T-helper 2 cell treated with Interferon-gamma antibody and Interleukin-4, amounts not matched to agents 5 μg/mL and 100 μg/mL, for 36 hours (primary cell): ENCODE data around the gene JAK3.
A peak's percentile ranks its signal among the peaks of the same experiment; 100 is the strongest.
"Not testable (repeated sequence)": the region's sequence is repeated elsewhere in the genome, so short reads cannot be mapped to it uniquely, and the experiment has no call there.

Experiments used
- DNase-seq: peaks from one replicate; pipeline ENCODE4 v3.0.0; 2021; ENCODE audit warnings: low spot score
- H3K27ac Mint-ChIP-seq: one replicate; pipeline ENCODE4 v1.8.0; 2021; ENCODE audit warnings: mild to moderate bottlenecking, mixed read lengths
- H3K27me3 Mint-ChIP-seq: one replicate; pipeline ENCODE4 v1.8.0; 2021; ENCODE audit warnings: low read depth, mixed read lengths
- H3K36me3 Mint-ChIP-seq: one replicate; pipeline ENCODE4 v1.8.0; 2021; ENCODE audit warnings: low read depth, mixed read lengths
- H3K4me1 Mint-ChIP-seq: one replicate; pipeline ENCODE4 v1.8.0; 2021; ENCODE audit warnings: low read depth, mixed read lengths
- H3K4me3 Mint-ChIP-seq: one replicate; pipeline ENCODE4 v1.8.0; 2022; ENCODE audit warnings: mild to moderate bottlenecking, moderate library complexity, mixed read lengths
- H3K9me3 Mint-ChIP-seq: one replicate; pipeline ENCODE4 v1.8.0; 2021; ENCODE audit warnings: mixed read lengths

JAK3 gene

GRCh38 chr19:17794731-17795494 lies 52.9 kb downstream of the JAK3 start, which contains the start of gene B3GNT3:
Gene B3GNT3, plus strand, starts transcription at chr19:17795138. Its CDS starts 12,670 bp downstream, at chr19:17807808.
- Mint-ChIP-seq H3K27ac (no peak within 1 kb of the TSS), H3K4me1 (peaks cover 3% of the 10 kb centered on the region), H3K27me3 (peaks cover 21% of the 10 kb centered on the region)

GRCh38 chr19:17794412-17794730 lies 53.4 kb downstream of the JAK3 start:
- peaks cover 21% of the 10 kb centered on the region for H3K27me3 Mint-ChIP-seq
- no peak overlapping the region for H3K27ac Mint-ChIP-seq
- no peak overlapping the region for H3K4me3 Mint-ChIP-seq
- H3K4me1 Mint-ChIP-seq, result peaks cover 3% of the 10 kb centered on the region
- no peaks in the 10 kb centered on the region for H3K9me3 Mint-ChIP-seq
- no peaks in the 10 kb centered on the region for H3K36me3 Mint-ChIP-seq
- DNase-seq, result no peak

More at GRCh38 chr19:17794731-17795494, 52.9 kb downstream of the JAK3 start, which contains the start of gene B3GNT3:
- DNase-seq, result no peak
- no peak within 1 kb of the TSS for H3K4me3 Mint-ChIP-seq
- H3K36me3 Mint-ChIP-seq, result no peaks in the 10 kb centered on the region
- no peaks in the 10 kb centered on the region for H3K9me3 Mint-ChIP-seq

- no peak overlapping the region for H3K4me3 Mint-ChIP-seq
- no peak overlapping the region for H3K27ac Mint-ChIP-seq
- H3K36me3 Mint-ChIP-seq, result peaks cover 22% of the 10 kb centered on the region
- peaks cover 5% of the 10 kb centered on the region for H3K4me1 Mint-ChIP-seq
- DNase-seq, result no peak
- H3K27me3 Mint-ChIP-seq, result peaks cover 13% of the 10 kb centered on the region
- H3K9me3 Mint-ChIP-seq, result no peaks in the 10 kb centered on the region
These were observed 57.6 kb downstream of the JAK3 start for GRCh38 chr19:17790059-17790780.

GRCh38 chr19:17788632-17789031 lies 59.1 kb downstream of the JAK3 start:
- no peak for DNase-seq
- H3K9me3 Mint-ChIP-seq, result no peaks in the 10 kb centered on the region
- H3K27ac Mint-ChIP-seq, result no peak overlapping the region
- peaks cover 29% of the 10 kb centered on the region for H3K36me3 Mint-ChIP-seq
- H3K4me1 Mint-ChIP-seq, result peaks cover 8% of the 10 kb centered on the region
- peaks cover 1% of the 10 kb centered on the region for H3K27me3 Mint-ChIP-seq
- no peak overlapping the region for H3K4me3 Mint-ChIP-seq

DNA sequence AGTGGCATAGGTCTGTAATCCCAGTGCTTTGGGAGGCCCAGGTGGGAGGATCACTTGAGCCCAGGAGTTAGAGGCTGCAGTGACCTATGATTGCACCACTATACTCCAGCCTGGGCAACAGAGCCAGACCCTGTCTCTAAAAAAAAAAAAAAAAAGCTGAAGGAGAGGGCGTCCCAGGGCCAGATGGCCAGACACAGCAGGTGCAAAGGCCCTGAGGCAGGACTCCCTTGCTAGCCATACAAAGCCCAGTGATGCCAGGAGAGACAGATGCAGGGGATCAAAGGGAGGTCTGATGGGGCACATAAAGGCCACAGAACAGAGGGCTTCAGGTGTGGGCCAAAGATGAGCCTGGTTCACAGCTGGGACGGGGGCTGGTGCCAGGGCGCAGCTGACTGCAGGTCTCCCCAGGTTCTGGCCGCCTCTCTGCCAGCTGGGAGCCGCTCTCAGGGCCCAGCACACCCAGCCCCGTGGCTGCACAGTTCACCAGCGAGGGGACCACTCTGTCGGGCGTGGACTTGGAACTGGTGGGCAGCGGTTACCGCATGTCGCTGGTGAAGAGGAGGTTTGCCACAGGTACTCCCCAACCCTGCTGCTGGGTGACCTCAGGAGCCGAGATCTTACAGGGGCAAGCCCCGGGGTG lies 60.4 kb downstream of the JAK3 start:
- DNase-seq, result no peak
- H3K36me3 Mint-ChIP-seq, result peaks cover 31% of the 10 kb centered on the region
- H3K4me1 Mint-ChIP-seq, result peaks cover 8% of the 10 kb centered on the region
- no peak overlapping the region for H3K27ac Mint-ChIP-seq
- no peak overlapping the region for H3K4me3 Mint-ChIP-seq
- H3K27me3 Mint-ChIP-seq, result no peaks in the 10 kb centered on the region
- H3K9me3 Mint-ChIP-seq, result no peaks in the 10 kb centered on the region

- Mint-ChIP-seq H3K4me3 (no peak overlapping the region), H3K9me3 (no peaks in the 10 kb centered on the region), H3K36me3 (peaks cover 35% of the 10 kb centered on the region), H3K4me1 (peaks cover 5% of the 10 kb centered on the region), H3K27ac (no peak overlapping the region), H3K27me3 (no peaks in the 10 kb centered on the region)
- DNase-seq, result peak; percentile 49
These were observed 63.4 kb downstream of the JAK3 start for GRCh38 chr19:17784201-17785008.

DNA sequence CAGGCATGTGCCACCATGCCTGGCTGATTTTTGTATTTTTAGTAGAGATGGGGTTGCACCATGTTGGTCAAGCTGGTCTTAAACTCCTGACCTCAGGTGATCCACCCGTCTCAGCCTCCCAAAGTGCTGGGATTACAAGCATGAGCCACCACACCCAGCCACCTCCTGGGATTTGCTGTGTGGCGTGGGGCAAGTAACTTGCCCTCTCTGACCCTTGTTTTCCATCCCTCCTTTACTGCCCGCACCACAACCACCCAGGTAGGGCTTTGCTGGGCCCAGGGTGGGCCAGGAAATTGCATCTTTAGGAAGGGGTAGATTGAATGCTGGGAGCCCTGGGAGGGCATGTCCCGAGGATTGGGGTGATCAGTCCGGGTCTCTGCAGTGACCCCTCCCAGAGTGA lies 64.1 kb downstream of the JAK3 start:
- H3K9me3 Mint-ChIP-seq, H3K4me3 Mint-ChIP-seq, DNase-seq, H3K27ac Mint-ChIP-seq, H3K27me3 Mint-ChIP-seq, H3K4me1 Mint-ChIP-seq: not testable (repeated sequence)
- peaks cover 29% of the 10 kb centered on the region for H3K36me3 Mint-ChIP-seq

DNA sequence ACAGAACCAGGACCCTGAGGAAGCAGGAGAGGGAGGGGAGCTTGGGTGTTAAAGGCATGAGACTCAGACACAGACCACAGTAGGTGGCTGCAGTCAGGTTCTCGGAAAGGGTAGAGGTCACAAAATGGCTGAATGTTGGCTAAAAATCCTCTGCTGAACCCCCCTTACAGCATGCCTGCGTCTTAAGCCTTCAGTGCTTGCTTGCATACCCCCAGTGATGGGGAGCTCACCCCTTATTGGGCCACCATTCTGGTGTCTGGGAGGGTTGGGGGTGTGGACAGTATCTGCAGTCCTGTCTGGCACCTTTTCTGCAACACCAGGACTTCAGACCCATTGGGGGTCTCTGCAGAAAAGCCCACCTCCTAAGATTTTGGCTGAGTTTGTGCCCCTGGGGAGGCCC lies 67.0 kb downstream of the JAK3 start:
- no peak overlapping the region for H3K27ac Mint-ChIP-seq
- peaks cover 8% of the 10 kb centered on the region for H3K4me1 Mint-ChIP-seq
- no peaks in the 10 kb centered on the region for H3K27me3 Mint-ChIP-seq
- no peaks in the 10 kb centered on the region for H3K9me3 Mint-ChIP-seq
- no peak overlapping the region for H3K4me3 Mint-ChIP-seq
- peaks cover 26% of the 10 kb centered on the region for H3K36me3 Mint-ChIP-seq
- no peak for DNase-seq

DNA sequence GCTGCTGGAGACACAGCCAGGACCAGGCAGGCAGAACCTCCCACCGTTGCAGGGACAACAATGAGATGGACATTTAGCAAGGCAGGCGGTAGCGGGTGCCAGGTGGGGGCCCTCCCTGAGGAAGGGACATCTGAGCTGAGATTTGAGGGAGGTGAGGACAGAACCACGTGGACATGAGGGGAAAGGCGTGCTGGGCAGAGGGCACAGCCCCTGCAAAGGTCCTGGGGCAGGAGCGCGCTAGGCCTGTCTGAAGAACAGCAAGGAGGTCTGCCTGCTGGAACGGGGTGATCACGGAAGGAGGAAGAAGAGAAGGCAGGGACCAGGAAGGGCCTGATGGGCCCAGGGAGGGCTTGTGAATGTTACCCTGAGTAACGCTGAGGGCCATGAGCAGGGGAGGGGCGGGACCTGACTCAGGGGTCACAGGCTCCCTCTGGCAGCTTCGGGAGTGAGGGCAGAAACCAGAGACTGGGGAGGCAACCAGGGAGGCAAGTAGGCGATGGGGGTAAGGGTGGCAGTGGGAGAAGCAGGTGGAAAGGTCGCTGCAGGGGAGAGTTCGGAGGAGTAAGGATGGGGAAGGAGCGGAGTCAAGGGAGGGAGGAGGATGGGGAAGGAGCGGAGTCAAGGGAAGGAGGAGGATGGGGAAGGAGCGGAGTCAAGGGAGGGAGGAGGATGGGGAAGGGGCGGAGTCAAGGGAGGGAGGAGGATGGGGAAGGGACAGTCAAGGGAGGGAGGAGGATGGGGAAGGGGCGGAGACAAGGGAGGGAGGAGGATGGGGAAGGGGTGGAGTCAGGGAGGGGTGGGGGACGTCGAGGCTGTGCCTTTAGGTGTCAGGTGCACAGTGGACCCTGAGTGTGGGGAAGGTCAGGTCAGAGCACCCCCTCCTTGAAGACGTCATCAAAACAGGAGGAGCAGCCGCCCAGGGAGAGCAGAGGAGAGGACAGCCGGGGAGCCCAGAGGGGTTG lies 68.5 kb downstream of the JAK3 start:
- H3K27me3 Mint-ChIP-seq, result no peaks in the 10 kb centered on the region
- H3K4me3 Mint-ChIP-seq, result no peak overlapping the region
- peaks cover 30% of the 10 kb centered on the region for H3K36me3 Mint-ChIP-seq
- H3K27ac Mint-ChIP-seq, result peak overlapping the region; percentile 23
- no peak for DNase-seq
- no peaks in the 10 kb centered on the region for H3K9me3 Mint-ChIP-seq
- H3K4me1 Mint-ChIP-seq, result peaks cover 9% of the 10 kb centered on the region

DNA sequence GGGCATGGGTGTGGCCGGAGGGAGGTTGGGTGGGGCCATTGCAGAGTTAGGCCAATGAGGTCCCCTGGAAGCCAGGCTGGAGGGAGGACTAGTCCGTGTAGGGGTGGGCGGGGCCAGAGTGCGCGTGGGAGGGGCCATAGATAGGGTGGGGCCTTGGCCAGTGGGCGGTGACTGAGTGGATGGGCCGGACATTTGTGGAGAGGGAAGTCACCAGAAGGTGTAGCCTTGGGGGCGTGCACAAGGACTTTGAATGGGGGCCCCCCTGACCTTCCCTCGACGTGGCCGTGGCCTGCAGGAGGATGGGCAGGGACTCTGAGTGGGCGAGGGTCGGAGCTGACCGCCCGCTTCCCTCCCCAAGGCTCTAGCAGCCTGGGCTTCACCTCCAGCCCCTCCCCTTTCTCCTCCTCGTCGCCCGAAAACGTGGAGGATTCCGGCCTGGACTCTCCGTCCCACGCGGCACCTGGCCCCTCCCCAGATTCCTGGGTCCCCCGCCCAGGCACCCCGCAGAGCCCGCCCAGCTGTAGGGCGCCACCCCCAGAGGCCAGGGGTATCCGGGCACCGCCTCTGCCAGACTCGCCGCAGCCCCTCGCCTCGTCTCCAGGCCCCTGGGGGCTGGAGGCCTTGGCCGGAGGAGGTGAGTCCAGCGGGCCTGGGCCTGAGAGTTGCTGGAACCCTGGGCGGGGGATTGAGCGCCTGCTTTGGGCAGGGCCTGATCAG lies 69.4 kb downstream of the JAK3 start:
- Mint-ChIP-seq H3K4me3 (no peak overlapping the region), H3K27me3 (no peaks in the 10 kb centered on the region), H3K4me1 (peaks cover 8% of the 10 kb centered on the region), H3K9me3 (no peaks in the 10 kb centered on the region), H3K27ac (no peak overlapping the region), H3K36me3 (peaks cover 30% of the 10 kb centered on the region)
- DNase-seq, result peak; percentile 15

- H3K36me3 Mint-ChIP-seq, result peaks cover 36% of the 10 kb centered on the region
- not testable (repeated sequence) for H3K4me1 Mint-ChIP-seq, H3K4me3 Mint-ChIP-seq, H3K27me3 Mint-ChIP-seq, H3K27ac Mint-ChIP-seq, H3K9me3 Mint-ChIP-seq, DNase-seq
These were observed 69.9 kb downstream of the JAK3 start for GRCh38 chr19:17777840-17778239.

DNA sequence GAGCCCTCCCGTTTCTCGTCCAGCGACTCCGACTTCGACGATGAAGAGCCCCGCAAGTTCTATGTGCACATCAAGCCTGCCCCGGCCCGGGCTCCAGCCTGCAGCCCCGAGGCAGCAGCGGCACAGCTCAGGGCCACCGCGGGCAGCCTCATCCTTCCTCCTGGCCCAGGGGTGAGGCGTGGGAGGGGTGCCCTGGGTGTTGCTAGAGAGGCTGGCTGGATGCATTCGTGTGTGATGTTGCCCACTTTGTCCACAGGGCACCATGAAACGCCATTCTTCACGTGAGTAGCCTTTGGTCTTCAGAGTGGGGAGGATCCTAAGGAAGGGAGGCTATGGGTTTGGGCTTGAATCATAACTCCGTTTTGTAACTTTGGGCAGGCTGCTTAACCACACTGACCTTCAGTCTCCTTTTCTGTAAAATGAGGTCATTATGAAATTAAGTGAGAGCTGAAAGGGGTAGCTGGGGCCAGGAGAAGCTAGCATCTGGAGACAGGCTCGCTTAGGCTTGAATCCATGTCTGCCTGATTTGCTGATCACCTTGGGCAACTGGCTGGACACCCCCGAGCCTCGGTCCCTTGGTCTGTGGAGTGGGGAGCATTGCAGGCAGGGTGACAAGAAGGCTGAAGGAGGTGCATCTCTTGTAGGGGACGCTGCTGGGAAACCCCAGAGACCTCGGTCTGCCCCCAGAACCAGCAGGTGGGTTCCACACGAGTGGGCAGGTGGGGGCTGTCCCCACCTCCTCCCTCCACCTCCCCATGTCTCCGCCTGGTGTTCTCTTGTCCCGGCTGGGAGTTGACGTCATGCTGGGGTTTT lies 71.6 kb downstream of the JAK3 start:
- no peak for DNase-seq
- Mint-ChIP-seq H3K36me3 (peaks cover 39% of the 10 kb centered on the region), H3K9me3 (no peaks in the 10 kb centered on the region), H3K4me3 (no peak overlapping the region), H3K4me1 (peaks cover 8% of the 10 kb centered on the region), H3K27ac (no peak overlapping the region), H3K27me3 (no peaks in the 10 kb centered on the region)
